G401.6 (cell line): Measurements from ENCODE around the gene ATP8B4.

Experiments used
- FAIRE-seq: peaks from 2 replicates; lab custom pipeline; 2012; peaks lifted over from hg19 to GRCh38; lab: Jason Lieb, UNC

Gene ATP8B4

DNA sequence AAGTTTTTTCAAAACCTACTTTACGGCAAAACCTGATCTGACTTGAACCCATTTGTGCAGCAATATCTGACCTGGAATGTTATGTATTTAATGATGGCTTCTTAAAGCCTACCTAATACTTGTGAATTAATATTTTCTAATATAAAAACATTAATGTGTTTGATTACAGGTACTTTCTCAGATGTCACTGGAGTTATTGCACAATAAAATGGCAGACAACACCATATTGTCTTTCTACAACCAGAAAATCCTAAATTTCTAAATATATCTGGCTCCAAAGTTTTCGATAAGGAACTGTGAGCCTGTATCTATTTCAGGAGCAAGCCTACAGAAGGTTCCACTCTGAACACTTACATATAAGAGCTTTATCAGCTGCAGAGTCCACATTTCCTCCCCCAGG is 184.5 kb downstream of the ATP8B4 start:
- no peak for FAIRE-seq

DNA sequence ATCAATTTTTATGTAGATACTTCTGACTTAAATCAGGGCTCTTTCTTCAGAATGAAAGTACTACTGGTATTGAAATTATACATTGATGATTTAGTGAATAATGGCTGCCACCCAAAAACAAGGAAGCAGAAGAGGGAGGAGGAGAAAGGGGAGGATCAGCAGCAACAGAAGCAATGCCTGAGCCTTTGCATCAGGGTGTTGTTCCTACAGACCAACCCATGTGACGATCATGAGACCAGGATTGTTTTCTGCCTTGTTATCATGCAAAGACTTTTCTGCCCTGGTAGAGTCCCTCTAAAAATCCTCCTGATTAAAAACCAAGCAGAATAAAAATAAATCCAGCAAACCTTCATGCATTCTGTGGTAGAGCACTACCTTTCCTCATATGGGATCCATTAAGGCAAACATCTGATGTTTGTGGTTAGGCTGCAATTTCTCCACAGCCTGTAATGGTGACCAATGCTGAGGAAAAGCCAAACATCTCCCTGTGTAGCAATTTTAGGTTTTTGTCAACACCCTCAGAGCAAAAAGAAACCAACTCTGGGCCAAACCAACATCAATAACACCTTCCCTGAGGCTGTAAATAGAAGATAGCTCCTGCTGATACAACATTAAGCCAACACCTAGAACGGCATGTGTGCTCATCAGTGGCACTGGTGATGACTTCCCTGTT is 191.7 kb downstream of the ATP8B4 start:
- FAIRE-seq, result no peak

DNA sequence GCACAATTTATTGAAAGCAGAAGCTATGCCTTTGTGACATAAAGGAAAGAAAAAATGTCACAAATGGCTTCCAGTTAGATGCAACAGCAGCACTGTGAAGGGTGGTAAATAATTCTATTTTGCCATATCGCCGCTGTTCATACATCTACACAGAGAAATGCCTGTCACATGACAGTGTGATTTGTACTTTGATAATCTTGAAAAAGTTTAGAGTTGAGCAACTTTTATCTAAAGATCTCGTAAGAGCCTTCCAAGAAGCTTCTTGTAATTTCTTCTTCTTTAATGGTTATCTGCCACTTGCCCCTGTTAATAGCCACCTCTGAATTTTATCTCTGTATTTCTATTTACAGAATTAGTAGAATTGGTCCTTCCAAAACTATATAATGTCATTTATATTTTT is 192.3 kb downstream of the ATP8B4 start:
- no peak for FAIRE-seq

DNA sequence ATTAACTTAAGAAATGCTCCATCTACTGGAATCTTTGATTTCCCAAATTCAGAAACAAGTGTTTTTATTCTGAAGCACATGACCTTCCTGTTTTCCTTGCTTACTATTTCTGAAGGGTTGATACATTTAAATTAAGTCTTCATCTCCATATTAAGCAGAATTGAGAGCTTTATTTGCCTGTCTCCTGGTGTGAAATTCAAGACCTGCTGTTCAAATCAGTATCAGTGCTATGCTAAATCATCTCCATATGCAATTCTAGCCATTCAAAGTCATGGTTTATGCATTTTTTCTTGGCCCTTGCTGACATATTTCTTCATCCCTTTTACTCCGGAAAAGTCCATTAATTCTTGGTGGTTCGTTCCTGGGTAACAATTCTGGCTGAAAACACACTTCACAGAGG is 195.4 kb downstream of the ATP8B4 start:
- no peak for FAIRE-seq

DNA sequence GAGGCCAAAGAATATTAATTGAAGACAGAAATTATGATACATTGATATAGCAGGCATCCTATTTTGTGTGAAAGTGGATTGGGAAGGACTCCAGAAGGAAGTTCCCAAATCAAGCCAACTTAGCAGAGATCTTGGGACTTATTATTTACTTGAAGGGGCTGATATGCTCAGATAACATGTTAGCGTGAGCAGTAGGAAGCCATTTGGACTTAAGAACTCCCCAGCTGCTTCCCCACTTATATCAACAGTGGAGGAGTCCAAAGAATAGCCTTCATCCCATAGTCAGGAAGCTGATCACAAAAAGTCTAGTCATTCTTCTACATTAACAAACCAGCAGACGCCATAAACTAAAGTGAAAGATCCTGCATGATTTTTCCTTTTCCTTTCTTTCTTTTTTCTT is 200.0 kb downstream of the ATP8B4 start:
- FAIRE-seq, result no peak

GRCh38 chr15:49918121-49918520 is 200.9 kb downstream of the ATP8B4 start:
- FAIRE-seq, result no peak

DNA sequence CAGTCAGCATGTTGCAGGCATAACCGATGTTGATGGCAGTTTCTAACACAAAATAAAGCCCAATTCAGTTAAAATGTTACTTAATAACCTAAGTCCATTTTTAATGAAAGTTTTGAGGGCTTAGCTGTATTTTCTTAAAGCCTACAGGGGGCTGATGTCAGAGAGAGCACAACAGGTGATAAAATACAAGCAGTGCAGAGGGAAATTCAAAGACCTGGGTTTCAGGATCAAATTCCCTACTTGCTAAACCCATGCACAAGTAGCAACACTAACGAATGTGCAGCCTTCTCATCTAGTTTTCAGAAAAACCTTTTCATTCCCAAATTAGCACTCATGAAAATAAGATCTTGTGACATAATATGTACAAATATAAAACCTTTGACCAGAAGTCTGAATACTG is 202.0 kb downstream of the ATP8B4 start:
- FAIRE-seq, result no peak

- no peak for FAIRE-seq
These were observed 203.2 kb downstream of the ATP8B4 start for GRCh38 chr15:49915822-49916221.

DNA sequence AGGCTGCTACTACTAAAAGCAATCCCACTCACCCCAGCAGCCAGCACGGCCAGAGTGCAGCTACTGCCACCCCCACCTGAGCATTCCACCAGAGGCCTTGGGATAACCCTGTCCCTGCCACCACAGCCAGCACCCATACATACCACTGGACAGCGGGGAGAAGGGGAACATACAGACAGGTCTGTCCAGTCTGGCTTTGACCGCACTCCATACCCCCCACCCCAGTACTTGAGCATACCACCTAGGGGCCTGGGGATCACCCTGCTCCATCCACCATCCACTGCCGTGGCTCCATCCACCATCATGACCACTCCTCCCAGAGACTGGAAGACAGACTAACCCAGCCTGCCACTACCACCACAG is 210.1 kb downstream of the ATP8B4 start:
- FAIRE-seq, result no peak

DNA sequence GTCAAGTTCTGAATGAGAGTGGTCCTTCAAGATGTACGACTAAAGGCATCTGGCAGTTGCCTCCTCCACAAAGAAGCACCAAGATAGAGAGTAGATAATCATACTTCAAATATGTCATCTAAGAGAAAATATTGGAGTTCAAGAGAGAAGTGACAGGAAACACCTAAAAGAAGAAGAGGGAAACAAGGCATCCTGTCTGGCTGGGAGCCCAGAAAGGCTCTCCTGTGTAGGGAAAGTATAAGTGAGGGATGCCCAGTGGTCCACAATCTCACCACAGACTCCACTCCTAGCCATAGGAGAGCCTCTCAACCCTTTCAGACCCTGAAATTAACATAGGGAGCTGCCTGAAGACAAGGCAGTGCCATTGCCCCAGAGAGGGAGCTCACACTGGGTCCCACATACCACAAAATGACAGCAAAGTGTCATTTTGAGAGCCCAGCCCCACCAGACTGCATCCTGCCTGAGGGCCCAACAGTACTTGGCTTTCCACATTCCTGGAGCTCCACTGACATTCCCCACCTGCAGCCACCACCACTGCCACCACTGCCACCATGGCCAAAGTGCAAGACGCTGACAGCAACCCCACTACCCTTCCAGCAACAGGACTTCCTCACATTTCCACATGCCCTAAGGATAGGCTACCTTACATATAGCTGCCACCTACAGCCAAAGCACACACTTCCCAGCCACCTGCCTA is 210.6 kb downstream of the ATP8B4 start:
- FAIRE-seq, result no peak

DNA sequence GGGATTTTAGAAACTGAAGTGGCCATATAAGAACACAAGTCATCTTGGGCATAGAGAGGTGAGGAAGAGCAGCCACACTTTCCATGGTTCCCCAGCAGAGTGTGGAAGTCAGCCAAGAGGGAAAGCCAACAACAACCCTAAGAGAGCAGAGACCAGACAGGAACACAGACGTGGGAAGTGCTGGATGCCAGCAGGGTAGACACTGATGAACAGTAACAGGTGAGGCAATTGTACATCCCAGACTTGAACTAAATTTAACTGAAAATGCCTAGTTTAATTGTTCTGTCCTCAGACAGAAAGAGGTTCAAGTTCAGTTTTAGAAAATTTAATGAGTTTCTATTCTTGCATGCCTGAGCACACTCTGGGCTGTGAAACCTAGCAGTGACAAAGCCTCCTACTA is 212.1 kb downstream of the ATP8B4 start:
- no peak for FAIRE-seq

DNA sequence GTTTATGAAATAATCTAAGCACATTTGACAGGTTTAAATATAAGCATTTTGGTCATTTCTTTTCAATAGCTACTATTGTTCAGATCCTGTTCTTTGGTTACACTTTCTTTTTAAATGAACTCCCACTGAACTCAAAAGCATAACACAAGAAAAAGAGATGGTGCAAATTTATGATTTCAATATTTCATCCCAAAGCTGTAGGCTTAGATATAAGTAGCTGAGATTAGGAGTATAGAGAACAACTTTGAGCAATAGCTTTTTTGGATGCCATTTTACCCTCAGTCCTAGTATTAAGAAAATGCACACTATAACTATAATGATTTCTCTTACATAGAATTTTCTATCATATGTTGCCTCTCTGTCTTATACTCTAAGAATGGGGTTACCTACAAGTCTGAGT is 213.8 kb downstream of the ATP8B4 start:
- no peak for FAIRE-seq

DNA sequence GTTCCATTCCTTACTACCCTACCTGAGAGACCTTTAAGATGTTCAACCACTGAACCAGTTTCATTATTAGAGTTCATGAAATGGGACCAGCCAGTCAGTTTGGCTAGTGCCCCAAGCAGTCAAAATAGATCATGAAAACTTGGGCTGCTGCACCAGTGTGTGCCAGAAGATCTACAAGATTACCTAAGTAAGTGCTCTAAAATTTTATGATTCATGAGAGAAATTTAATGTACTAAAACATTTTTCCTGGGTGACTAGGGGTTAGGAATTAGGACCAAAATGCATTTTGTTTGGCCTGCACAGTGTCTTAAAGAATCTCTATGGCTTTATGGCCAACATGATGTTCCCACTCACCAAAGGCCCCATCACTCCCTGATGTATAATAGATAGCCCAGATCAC is 214.7 kb downstream of the ATP8B4 start:
- no peak for FAIRE-seq

- no peak for FAIRE-seq
These were observed 216.1 kb downstream of the ATP8B4 start for GRCh38 chr15:49902685-49903501.

GRCh38 chr15:49901996-49902684 is 216.9 kb downstream of the ATP8B4 start:
- FAIRE-seq, result no peak

DNA sequence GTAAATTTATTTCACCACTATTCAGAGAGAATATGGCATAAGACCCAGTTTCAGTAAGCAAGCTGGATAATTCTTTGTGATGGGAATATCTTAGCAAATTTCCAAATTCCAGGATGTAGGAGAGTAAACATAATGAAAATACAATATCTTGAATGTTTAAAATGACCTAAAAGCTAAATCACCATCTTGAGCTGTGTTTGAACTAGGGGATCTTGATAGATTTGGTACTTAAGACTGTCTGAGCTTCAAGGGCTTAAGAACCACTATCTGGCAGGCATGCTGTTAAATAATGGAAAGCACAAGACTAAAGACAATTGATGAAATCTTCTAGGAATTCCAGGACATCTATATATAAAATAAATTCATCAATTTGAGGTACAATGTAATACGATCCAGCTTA is 217.7 kb downstream of the ATP8B4 start:
- FAIRE-seq, result no peak

DNA sequence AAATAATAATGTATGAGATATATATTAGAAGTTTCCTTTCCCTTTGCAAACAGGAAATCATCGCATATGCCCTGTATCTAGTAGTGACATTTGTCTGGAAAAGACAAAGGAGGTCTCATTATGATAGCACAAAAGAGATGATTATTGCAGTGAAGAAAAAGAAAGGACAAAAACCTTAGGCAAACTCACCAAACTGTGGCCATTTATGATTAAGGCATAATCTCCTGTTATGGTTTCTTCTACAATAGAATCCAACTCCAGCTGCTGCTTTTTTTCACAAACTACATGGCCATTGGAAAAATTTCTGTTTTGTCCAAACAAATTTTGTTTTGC is 218.2 kb downstream of the ATP8B4 start:
- no peak for FAIRE-seq

DNA sequence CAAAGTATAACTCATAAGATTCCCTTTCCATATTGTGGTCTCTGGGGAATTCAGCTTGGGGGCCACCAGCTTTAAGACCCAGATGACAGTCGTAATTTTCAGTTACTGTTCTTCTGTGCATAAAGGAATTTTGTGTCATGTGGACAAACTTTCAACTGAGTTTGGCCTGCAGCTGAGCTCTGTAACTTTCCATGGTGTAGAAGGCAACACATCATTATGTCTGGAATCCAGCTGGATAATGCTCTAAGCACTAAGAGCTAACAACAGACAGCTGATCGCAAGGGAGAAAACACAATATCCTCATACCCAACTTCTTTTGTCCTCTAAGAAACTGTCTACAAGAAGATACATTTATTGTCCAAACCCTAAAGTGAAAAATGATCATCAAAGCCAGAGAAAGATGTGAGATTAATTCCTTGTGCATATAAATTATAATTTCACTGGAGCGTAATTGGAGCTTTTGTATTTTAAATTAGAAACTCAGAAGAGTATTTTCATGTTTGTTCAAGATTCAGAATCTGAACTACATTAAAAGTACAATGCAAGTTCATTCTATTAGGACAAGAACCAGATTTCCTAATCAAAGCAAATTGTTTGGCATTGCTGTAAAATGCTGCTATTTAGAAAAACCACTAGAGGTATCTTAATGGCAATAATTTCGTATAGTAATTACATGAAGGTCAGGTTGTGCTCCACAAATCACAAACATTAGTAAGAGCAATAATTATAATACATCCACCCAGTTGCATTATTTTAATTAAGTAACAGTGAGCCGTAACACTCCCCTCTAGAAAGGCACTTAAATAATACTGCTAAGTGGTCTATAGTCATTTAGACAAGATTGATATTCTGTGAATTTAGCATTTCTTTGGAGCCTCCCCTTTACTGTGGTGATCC is 218.8 kb downstream of the ATP8B4 start:
- no peak for FAIRE-seq

- FAIRE-seq, result no peak
These were observed 220.3 kb downstream of the ATP8B4 start for GRCh38 chr15:49898575-49899283.

GRCh38 chr15:49898097-49898496 is 220.9 kb downstream of the ATP8B4 start:
- FAIRE-seq, result no peak
